Right forelimb (tissue), 1 donor: ENCODE results near the gene STK32B.

Experiments
- DNase-seq: peaks from one replicate; pipeline ENCODE4 v3.0.0-alpha.2; 2018

STK32B gene

DNA sequence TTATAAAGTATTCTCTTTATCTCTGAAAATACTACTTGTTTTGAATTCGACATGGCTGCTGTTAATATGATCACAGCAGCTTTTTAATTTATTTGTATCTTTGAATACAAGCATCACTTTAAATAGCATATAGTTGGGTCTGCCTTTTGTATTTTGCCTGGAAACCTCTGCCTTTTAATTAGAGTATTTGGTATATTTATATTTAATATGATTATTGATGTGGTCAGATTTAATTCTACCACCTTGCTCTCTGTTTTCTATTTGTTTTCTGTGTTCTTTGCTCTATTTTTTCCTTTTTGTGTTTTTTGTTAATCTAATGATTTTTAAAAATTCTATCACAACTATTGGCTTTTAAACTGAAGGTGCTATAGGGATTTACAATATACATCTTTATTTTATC is 21.7 kb downstream of the STK32B start:
- DNase-seq = no peak

DNA sequence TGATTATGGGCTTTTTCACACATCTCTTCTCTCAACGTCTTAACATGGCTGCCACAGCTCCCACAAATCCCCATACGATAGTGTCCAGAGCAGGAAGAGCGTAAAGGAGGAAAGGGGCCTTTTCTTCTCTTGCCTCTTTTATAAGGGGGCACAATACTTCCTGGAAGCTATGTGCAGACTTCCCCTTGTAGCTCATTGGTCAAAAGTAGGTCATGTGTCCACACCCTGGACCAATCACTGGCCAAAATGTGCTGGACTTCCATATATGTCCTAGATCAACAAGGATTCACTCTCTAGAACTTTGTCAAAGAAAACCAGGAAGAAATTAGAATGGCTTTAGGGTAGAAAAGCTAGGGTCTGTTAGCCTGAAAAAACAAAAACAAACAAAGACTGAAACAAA is 26.7 kb downstream of the STK32B start:
- no peak for DNase-seq

DNA sequence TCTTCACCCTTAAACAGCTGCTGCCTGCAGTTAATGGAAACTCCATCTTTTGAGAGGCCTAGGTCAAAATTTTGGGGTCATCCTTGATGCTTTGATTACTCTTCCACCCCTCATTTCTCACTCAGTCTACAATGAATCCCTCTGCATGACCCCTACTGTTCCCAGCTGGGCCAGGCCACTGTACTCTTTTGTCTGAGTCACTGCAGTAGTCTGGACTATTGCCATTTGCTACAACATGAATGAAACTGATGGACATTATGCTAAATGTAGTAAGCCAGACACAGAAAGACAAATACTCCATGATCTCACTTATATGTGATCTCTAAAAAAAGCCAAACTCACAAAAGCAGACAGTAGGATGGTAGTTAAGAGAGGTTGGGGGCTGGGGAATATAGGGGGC is 28.3 kb downstream of the STK32B start:
- no peak for DNase-seq

DNA sequence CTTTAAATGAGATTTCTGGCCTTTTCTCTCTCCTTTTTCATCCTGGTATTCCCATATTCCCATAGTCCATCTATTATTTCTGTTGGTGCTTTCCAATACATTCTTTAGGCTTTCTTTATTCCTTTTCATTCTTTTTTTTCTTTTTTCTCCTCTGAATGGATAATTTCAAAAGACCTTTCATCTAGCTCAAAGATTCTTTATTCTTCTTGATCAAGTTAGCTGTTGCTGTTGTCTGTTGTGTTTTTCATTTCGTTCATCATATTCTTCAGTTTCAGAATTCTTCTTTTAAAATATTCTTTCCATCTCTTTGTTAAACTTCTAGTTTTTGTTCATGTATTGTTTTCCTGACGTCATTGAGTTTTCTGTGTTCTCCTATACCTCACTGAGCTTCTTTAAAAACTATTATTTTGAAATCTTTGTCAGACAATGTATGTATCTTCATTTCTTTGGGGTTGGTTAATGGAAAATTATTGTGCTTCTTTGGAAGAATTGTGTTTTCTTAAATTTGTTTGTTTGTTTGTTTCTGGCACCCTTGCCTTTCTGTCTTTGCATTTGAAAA is 30.2 kb downstream of the STK32B start:
- no peak for DNase-seq

DNA sequence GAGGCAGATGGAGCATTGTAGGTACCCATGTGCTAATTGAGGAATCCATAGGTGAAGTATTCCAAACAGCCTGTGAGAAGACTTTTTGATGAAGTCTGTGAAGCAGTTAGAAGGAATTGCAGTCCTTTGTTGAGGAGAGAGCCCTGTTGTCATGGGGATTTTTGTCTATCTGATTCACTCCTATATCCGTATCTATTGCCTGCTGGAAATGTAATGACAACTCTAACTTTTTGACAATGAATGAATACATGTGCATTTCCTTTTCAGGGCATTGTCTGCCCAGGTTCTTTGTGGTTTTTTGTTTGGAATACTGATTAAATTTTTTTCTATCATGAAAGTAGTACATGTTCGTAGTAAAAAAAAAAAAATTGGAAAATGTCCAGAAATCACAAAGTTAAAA is 31.1 kb downstream of the STK32B start:
- DNase-seq = no peak

DNA sequence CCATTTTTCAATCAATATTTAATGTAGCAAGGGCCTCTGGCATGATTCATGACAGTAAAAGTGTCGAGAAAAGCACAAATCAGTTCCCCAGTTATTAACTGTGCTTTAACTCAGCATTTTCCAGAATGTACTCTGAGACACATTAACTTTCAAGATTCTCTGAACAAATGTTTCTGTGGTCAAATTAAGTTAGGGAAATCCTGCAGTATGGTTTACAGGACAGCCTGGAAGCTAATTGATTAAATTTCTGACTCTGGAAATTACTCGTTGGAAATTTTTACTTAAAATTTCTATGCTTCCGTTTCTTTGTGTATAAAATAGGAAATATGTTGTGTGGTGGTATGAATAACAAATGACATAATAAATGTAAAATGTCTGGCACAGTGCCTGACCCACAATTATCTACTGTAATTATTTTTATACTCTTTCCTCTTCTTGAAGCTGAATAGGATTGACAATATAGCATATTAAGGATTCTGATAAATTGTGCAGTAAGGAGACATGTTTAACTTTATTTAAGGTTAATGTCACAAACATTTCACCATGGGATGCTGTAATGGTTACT is 33.7 kb downstream of the STK32B start:
- DNase-seq = no peak

DNA sequence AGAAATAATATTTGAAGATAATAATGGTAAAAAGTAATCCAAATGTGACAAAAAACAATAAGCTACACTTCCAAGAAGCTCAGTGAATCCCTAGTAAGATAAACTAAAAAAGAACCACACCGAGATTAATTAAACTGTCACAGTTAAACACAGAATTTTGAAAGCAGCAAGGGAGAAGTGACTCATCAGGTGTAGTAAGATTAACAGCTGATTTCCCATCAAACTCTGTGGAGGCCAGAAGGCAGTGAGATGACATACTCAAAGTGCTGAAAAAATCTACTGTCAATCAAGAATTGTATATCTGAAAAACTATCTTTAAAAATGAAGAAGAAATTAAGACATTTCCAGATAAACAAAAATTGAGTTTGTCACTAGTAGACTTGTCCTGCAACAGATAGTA is 35.3 kb downstream of the STK32B start:
- no peak for DNase-seq

DNA sequence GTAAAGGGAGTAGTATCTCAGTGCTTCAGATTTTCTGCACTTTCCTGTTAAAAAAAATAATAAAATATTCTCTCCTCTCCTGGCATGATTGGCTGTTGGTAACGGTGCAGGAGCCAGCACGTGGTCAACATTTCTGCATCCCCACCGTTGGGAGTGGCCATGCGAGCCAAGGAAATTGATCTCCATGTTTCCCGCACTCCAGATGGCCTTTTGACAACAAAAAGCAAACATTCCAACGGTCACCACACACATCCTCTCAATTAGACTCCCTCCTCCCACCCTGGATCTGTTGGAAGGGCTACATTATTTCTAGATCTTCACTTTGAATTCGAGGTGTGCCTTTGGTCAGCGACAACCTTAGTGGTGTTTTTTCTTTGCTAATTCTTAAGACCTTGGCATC is 45.0 kb downstream of the STK32B start:
- DNase-seq = no peak

DNA sequence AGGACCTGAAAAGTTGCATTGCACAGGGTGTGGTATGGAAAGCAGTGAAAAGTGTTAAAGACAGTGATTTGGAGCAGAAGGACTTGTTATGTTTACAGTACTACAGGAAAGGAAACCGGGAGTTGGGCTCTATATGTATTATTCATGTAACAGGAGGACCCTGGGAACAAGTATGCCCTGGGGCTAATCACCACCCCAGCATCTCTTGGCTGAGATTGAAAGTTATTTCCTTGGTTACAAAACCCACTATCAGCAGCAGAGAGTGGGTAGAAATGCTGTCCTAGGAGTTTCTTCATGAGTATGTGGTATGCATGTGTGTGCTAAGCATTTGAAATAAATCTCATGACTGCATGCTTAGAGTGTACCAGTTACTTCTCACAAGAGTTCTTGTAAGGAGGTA is 46.9 kb downstream of the STK32B start:
- DNase-seq = no peak

DNA sequence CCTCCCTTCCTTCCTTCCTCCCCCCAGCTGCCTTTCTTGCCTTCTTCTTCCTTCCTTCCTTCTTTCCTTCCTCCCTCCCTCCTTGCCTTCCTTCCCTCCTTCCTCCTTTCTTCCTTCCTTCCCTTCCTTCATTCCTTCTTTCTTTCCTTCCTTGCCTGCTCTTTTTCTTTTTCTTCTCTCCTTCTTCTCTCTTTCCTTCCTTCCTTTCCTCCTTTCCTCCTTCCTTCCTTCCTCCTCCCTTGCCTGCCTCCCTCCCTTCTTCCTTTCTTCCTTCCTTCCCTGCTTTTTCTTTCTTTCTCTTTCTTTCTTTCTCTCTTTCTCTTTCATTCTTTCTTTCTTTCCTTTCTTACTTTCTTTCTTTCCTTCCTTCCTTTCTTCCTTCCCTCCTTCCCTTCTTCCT is 49.1 kb downstream of the STK32B start:
- DNase-seq = no peak

DNA sequence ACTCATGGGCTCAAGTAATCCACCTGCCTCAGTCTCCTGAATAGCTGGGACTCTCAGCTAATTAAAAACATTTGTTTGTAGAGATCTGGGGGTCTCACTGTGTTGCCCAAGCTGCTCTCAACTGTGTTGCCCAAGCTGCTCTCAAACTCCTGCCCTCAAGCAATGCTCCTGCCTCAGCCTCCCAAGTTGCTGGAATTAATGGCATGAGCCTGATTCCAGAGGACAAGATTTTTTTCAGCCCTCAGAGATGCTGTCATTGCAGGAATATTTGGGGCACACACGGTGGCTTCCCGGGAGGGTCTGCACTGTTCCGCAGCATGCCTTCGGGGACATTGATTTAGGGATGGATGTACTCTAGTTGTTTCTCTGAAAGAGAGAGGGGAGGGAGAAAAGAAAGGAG is 49.7 kb downstream of the STK32B start:
- DNase-seq = no peak

DNA sequence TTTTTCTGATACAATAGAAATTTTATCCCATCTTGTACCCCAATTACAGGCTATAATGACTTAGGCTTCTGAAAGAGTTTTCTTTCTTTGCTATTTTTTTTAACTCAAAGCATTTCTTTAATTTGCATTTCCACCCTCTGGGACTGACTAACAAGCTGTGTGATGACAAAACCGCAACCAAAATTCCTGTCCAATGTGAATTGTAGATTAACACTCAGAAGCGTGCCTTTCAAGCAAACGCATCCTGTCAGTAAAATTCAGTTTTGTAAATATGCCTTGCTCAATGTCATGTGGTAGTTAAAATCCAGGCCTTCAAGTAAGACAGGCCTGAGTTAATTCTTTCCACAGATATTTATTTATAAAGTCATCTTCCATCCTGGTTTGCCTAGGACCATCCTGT is 50.3 kb downstream of the STK32B start:
- no peak for DNase-seq

DNA sequence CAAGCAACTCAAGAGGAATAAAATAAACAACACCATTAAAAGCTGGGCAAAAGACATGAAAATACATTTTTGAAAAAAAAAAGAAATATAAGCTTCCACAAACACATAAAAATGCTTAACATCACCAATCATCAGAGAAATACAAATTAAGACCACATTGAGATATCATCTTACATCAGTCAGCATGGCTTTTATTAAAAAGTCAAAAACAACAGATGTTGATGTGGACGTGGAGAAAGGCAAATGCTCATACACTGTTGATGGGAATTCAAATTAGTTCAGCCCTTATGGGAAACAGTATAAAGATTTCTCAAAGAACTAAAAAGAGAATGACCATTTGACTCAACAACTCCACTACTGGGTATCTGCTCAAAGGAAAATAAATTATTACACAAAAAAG is 59.6 kb downstream of the STK32B start:
- DNase-seq = no peak

DNA sequence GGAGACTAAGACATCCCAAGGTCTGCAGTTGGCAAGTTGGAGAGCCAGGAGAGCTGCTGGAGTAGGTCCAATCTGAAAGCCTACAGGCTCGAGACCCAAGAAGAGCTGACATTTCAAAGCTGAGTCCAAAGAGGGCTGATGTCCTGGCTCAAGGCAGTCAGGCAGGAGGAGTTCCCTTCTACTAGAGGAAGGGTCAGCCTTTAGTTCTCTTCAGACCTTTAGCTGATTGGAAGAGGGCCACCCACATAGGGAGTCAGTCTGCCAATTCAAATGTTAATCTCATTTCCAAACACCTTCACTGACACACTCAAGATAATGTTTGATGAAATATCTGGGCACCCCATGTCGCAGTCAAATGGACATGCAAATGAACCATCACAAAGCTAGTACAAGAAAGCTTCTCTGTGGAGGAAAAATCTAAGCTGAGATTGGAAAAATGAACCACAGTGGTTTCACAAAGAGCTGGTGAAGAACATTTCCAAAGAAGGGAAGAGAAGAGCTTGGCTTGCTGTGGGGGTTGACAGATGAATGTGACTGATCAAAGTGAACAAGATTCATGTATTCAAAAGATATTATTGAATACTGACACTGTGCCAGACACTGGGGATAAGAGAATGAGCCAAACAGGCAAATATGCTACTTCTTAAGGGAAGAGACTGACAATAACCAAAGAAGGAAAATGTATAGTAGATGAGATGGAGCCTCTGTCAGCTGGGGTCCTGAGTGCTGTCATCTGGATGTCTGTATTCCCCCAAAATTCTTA is 61.2 kb downstream of the STK32B start:
- DNase-seq = no peak

DNA sequence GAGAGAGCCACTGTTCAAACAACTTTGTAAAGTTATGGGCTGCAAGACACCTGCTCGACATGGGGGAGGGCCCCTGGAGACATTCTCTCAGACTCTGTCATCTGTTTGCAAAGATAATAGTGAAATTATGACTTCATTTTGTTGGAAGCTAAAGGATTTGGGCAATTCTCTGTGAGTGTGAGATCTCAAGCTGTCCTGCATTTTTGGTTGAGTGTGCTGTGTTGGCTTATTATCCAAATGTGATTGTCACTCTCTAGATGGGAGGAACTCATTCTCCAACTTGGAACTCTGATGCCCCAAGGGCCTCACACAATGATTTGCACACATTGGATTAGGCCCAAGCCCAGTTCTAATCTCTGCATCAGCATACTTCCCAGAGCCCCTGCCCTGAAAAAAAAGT is 63.7 kb downstream of the STK32B start:
- no peak for DNase-seq

DNA sequence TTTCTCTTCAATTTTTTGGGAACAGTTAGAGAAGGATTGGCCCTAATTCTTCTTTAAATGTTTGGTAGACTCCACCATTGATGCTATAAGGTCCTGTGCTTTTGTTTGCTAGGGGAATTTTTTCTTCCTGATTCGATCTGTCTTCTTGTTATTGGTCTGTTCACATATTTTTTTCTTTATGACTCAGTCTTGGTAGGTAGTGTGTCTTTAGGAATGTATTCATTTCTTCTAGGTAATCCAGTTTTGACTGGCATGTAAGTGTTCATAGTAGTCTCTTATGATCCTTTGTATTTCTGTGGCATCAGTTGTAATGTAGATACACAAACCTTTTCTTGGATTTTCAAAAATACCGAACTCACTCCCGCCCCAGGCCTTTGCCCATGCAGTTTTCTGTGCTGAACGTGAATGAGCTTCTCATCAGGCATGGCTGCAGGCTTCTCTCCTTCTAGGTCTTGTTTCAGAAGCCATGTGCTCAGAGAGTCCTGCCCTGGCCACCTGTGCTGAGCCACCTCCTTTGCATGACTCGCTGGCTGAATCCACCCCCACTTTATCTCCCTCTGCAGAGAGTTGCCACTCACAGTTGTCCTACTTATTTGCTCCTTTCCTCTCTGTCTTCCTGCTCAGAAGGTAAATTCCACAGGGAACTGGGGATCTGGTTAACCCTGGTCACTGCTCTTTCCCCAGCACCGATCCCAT is 67.0 kb downstream of the STK32B start:
- no peak for DNase-seq

DNA sequence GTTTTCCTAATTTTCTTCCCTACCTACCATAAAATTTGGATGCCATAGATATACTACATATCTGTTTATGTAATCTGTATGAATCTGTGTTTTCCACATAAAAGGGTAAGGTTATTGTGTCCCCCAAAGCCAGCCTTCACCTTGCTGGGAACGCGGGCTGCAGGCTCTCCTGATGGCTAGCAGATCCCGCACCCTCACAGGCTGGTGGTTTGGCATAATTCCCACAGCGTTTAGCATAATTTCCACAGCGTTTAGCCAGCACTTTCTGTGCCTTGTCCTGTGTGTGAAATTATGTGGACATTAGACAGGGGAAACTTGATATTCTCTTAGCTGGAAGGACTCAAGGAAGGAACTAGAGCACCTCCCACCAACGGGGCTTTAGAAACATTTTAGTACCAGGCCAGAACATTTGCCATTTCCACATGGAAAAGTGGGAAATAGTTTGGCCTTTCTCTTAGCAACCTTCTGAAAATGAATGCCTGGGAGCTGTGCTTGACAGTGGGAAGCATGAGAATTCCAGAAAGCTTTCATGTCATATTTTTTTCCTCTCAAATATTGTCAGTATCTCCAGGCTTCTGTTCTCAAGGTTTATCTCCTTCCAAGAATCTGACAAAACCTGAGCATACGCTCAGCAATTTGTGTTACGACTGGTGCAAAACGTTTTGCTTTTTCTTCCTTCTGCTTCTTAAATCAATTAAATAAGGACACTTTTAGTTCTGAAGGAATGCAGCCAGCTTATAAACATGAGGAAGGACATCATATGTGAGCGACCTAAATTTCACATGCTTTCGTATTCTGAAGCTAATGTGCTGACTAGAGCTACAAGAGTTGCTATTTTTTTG is 67.9 kb downstream of the STK32B start:
- DNase-seq = no peak

DNA sequence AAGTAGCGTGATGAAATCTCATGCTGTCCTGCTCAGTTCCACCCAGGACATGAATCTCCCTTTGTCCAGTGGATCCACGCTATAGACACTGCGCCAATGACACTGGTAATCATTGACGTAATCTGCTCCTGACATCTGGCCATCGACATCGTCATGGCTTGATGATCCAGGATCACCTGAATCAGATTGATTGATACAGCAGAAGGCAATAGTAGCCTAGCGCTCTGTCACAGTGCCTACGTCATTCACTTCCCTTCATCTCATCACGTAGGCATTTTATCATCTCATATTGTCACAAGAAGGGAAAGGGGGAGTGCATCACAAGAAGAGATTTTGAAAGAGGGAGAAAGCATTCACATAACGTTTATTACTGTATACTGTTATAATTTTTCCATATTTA is 68.8 kb downstream of the STK32B start:
- DNase-seq = no peak

DNA sequence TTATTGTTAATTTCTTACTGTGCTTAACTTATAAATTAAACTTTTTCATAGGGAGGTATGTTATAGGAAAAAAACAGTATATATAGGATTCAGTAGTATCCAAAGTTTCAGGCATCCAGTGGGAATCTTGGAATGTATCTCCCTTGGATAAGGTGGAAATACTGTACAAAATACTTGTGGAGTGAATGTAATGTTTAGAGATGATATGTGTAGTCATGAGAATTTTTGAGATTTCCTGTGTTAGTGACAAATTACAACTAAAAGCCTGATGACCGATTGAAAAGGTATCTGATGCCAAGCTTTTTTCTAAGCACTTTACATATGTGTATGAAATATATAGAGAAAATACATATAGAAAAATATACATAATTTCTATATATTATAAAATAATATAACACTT is 69.2 kb downstream of the STK32B start:
- DNase-seq = no peak

DNA sequence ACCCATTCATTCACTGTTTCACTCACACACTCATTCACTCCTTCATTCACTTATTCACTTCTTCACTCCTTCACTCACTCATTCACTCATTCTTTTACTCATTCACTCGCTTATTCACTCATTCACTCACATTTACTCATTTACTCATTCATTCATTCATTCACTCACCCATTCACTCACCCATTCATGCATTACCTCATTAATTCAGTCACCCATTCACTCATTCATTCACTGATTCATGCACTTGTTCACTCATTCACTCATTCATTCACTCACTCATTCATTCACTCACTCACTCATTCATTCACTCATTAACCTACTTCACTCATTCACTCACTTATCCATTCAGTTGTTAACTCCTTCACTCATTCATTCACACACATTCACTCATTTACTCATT is 70.8 kb downstream of the STK32B start:
- DNase-seq = no peak

DNA sequence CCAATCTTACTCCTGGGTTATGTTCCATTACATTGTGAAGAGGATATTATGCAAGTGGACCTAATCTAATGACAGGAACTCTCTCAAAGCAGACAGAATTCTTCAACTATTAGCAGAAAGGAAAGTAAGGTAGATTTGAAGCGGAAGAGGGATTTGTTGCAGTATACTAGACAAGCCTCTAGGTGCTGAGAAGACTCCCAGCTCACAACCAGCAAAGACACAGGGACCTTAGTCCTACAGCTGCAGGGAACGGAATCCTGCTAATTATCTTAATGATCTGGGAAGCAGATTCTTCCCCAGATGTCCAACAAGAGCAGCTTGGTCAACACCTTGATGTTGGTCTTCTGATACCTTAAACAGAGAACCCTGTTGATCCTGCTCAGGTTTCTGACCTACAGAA is 73.6 kb downstream of the STK32B start:
- DNase-seq = no peak

DNA sequence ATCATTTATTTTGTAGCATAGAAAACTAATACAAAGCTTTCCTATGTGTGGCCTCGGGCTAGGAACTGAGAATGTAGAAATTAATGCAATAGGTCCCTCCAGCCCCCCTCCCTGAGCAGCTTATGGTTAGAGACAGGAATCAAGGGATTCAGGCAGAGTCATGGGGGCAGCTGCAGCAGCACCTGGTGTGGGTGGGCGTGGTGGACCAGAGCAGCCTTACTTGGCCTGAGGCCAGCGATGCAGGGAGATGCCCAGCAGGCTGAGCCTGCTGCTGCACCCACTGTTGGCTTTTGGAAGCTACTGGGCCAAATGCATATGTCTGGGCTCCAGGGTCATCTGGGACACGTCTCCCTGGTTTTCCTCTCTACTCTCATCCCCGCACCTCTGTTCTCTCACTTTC is 74.0 kb downstream of the STK32B start:
- DNase-seq = no peak

DNA sequence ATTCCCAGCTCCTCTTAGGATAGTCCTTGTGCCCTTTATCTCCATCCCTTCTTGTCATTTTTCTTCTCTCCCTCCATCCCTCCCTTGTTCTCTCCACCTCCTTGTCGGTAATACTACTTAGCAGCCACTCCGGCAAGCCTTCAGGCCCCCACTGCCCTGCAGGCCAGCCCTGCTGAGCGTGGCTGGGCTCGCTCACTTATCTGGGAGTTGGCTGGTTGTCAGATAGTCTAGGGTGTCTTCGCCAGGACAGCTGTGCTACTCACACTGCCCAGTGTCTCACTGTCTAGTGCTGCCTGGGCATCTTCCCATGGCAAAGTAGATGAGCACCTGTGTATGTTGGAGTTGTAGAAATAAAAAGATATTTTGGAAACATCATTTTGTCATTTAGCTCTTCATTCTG is 75.0 kb downstream of the STK32B start:
- DNase-seq = no peak
